NCI-H1417 (cell line): ENCODE data around the gene BCDIN3D.

ENCODE experiments used
- DNase-seq, 3 experiments: peaks; one replicate each; lab custom pipeline; 2025; lab: John Stamatoyannopoulos, UW

BCDIN3D gene

DNA sequence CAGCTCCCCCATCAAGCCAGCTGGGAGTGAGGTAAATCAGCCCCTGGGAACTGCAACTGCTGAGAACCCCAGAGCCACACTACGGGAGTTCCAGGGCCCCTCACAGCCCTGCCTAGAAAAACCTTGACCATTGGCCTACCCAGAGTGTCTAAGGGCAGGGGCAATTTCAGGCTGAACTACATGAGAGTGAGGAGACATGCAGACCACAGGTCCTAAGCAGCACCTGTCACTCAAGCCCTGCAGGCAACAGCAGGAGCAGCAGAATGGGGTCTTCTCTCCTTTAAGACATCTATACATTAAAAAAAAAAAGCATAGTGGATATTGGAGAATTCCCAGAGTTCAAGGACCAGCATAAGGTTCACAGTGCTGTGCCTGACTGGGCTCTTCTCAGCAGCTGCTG is 19.6 kb downstream of the BCDIN3D start:
- DNase-seq = no peak

DNA sequence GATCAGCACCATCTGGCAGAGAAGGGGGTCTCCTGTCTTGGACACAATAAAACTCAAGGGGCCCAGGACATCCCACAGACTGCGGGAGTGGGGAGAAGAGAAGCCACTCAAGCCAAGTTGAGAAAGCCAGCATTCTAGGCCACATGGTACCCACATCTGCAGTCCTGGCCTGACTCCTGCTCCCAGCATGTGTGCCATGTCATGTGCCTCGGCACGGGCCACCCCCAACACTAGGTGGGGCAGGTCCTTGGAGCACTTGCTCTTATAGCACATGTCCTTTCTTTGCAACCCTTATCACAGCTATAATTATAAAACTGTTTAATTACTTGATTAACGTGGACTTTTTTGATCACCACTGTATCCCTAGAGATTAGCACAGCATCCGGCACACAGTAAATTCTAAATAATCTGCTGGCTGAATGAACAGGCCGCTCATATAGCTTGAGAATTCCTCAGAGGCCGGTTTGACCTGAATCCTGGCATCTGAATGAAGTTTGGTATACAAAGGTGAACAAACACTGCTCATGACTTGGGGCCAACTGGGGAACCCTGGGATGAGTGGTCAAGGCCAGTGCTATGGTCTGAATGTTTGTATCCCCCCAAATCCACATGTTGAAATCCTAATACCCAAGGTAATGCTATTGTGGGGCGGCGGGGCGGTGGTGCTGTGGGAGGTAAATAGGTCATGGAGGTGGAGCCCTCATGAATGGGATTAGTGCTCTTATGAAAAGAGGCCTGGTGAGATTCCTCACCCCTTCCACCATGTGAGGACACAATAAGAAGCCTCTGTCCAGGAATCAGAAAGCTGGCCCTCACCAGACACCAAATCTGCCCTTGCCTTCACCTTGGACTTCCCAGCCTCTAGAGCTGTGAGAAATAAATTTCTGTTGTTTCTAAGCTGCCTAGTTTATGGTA is 21.3 kb downstream of the BCDIN3D start:
- DNase-seq = no peak

DNA sequence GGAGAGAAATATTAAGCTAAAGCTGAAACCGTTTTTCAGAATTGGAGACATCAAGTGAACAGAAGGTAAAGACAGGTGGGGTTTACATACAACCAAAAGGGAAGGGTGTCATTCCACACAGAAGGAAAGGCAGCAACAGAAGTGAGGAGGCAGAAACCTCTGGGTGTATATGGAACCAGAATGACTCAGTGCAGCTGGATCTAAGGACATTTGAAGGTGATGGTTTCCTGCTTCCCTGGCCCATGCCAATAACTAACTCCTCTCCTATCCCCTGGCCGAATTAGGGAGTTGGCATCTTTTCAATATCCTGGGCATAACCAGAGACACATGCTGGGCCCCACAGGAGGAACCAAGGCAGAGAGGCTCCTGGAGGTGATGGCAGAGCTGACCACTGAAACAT is 23.1 kb downstream of the BCDIN3D start:
- no peak for DNase-seq

DNA sequence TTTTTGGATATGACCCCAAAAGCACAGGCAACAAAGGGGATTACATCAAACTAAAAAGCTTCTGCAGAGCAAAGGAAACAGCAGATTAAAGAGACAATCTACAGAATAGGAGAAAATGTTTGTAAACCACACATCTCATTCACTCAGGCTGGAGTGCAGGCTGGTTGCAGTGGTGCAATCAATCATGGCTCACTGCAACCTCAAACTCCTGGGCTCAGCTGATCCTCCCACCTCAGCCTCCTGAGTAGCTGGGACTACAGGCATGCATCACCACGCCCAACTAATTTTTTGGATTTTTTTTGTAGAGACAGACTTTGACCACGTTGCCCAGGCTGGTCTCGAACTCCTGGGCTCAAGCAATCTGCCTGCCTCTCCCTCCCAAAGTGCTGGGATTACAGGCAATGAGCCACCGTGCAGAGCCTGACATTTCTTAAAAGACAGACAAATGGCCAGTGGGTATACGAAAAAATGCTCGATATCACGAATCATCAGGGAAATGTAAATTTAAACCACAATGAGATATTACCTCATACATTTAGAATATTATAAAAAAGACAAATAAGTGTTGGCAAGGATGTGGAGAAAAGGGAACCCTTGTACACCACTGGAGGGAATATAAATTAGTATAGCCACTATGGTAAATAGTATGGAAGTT is 24.5 kb downstream of the BCDIN3D start:
- no peak for DNase-seq

DNA sequence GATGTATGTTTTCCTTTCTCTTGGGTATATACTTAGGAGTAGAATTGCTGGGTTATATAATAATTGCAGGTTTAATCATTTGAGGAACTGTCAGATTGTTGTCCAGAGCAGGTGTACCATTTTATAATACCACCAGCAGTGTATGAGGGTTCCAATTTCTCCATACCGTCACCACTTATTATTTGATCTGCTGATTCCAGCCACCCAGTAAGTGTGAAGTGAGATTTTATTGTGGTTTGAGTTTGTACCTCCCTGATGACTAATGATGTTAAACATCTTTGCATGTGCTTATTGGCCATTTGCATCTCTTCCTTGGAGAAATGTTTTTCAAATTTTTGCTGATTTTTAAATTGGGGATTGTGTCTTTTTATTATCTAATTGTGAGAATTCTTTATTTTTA is 29.8 kb downstream of the BCDIN3D start:
- DNase-seq = peak in 1 of 3 experiments; percentile 30

DNA sequence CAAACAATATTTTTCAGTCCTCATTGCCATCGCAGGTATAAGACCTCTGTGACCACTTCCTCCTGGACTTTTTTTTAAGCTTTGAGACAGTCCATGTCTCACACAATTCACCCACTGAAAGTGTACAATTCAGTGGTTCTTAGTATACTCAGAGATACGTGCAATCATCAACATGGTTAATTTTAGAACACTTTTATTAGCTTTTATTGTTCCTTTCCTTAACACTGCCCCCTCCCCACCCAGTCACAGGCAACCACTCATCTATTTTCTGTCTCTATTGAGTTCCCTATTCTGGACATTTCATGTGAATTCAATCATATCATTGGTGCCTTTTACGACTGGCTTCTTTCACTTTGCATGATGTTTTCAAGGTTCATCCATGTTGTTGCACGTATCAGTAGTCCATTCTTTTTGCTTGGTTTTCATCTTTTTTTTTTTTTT is 30.9 kb downstream of the BCDIN3D start:
- DNase-seq = no peak

DNA sequence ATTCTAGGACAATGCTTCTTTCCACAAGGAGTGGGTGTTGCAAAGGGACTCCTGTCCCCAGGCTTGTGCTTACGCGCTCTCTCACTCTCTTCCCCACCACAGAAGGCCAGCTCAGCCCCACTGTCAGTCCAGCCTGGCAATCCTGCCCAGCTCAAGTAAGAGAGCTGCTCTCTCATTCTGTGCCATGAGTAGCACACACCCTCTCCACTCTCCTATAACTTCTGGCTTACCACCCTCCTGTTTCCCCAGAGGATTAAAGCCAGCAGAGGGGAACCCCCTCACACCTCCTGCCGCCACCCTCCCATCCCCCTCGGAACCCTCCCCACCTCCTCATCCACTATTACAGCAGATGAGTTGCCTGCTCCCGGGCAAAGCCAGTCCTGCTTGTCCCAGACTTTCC is 31.8 kb downstream of the BCDIN3D start:
- DNase-seq = no peak

DNA sequence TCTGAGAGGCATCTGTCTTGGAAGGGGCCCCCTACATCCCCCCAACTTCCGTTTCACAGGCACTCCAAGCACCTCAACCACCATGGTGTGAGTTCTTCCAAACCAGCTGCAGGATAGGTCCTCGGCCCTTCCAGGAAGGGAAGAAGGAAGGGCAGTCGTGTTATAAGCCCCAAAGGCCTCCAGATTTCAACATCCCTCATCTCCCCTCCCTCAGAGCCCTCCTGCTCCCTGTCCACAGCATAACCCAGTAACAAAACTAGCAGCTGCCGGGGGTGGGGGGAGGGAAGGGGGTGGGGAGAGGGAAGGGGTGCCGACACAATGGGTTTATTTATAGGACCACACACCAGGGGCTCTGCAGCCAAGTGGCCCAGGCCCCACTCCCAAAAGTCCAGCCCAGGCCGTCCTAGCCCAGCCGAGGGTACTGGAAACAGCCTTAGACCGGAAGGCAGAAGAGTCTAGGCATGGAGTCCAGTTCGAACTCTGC is 33.0 kb downstream of the BCDIN3D start:
- no peak for DNase-seq

DNA sequence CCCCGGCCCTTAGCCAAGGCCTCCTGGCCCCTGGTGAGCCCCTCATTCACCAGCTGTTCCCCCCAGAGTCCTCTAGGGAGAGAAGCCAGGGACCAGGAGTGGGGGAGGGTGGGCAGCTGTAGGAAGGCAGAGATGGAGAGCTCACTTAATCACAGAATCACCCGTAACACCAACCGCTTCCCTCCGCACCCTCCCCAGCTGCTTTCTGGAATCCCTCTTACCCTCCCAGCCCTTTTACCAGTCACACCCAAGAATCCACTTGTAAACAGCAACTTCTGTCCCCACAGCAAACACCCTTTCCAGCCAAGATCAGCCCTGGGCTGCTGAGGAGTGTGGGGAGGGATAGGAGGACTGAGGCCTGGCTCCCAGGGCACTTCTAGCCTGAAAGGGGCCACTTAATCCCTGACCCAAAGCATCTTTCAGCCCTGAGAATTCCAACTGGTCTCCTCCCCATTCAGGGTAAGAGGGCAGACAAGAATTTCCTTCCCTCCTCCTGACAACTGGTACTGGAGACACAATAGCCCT is 33.5 kb downstream of the BCDIN3D start:
- no peak for DNase-seq

DNA sequence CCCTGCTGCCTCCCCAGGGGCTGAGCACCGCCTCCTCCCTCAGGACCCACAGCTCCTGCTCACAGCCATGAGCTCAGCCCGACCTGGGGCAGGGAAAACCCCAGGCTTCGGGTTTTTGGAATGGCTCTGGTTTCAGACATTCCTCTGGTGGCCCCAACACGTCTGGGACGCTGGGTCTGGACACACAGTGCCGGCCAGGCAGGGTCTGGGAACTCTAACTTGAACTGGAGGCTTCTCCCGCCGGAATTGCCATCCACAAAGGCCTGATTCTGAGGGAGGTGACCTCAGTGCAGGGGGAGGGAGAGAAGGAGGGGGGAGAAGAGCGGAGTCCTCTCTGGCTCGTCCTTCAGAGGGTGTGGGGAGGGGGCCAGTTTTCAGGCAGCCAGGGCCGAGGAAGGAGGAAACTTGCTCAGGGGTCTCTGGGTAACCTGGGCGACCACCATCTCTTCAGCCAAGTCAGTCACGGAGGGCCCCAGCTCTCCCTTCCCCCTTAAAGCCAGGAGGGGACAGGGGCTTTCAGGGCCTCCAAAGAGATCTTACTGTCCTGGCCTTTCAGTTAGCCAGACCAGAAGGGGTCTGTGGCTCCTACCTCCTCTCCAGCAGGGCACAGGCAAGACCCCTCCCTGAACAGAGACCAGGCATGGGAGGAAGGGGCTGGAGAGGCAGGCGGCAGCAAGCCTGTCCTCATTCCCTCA is 34.1 kb downstream of the BCDIN3D start:
- DNase-seq = no peak

DNA sequence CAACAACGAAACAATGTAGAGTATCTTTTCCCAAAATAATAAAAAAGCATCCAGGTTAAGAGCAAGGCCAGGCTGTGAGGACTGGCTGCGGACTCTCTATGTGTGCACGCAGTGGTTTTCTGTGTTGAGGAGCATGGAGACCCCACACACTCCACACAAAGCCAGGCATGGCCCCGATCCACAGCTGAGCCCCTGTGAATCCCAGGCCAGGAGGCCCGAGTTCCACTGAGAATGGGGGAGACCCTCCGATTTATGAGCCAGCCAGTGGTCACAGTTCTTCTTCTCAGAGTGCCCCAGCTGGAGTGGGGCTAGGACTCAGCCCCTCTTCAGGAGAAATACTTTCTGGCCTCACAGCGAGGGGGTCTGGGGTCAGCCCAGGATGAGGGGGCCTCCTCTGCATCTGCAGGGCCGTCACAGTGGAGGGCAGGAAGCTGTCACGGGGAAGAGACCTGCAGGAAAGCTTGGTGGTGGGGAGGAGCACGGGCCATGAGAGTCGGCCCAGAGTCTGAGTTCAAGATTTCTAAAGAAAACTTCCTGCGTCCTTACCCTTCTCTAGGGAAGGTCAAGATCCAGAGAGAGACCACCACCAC is 34.8 kb downstream of the BCDIN3D start:
- DNase-seq = no peak

DNA sequence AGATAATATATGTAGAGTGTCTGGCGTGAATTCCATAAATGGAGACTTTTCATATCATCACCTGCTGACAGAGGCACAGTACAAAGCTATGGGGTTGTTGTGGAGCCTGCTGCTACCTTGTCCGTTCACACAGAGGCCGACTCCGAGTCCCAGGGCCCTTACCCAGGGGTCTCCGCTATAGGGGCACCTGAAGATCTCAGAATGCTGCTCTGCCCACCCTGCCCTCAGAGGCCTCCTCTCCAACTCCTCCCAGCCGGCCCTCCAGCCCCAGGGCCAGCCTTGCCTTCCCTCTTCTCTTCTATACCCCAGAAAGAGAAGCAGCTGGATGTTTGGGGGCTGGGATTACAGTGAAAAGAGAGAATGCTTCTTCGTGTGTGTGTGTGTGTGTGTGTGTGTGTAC is 36.0 kb downstream of the BCDIN3D start:
- no peak for DNase-seq

DNA sequence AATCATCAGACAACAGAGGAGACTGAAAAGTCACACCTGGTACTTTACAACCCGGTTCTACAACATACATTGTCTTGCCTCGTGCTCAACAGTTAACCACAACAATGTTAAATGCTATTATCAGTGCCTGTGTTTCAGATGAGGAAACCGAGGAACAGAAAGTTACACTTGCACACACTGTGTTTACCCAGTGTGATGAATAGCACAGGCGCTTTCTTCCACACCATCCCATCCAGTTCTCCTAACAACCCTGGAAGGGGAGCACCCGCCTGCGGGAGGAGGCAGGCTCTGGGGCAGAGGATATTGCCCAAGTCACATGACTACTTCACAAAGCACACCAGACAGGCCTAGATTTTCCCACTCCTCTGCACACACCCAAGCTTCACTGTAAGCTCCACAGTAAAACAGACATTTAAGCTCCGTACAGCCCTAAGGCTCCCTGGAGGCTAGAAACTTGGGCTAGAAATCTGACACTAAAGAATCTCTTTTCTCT is 36.5 kb downstream of the BCDIN3D start:
- no peak for DNase-seq

DNA sequence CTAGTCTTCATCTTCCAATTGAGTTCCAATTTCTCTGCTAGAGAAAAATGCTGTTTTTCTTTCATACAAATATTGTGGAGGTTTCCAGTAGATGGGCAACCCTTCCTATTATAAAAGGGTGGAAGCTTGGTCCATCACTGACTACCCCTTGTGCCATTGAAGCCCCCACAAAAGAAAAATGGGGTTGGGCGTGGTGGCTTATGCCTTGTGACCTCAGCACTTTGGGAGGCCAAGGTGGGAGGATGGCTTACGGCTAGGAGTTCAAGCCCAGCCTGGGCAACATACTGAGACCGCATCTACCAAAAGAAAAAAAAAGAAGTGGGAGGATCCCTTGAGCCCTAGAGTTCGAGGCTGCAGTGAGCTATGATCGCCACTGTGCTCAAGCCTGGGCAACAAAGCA is 37.5 kb downstream of the BCDIN3D start:
- no peak for DNase-seq

DNA sequence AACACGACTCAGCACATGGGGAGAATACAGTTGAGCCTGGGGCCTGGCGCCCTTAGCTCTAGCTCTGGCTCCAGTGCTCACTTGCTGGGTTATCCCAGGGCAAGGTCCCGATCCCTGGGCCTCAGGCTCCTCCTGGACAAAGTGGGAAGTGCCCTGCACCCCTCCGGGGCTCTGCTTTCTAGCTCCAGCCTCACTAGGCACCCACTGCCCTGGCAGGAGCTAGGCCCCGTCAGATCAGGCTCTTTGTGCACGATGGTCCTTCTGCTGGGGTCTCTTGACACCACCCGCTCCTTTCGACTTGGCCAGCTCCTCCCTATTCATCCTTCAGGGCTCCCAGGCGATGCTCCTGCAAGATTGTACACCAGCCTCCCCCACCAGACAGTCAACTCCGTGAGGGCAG is 38.1 kb downstream of the BCDIN3D start:
- no peak for DNase-seq

DNA sequence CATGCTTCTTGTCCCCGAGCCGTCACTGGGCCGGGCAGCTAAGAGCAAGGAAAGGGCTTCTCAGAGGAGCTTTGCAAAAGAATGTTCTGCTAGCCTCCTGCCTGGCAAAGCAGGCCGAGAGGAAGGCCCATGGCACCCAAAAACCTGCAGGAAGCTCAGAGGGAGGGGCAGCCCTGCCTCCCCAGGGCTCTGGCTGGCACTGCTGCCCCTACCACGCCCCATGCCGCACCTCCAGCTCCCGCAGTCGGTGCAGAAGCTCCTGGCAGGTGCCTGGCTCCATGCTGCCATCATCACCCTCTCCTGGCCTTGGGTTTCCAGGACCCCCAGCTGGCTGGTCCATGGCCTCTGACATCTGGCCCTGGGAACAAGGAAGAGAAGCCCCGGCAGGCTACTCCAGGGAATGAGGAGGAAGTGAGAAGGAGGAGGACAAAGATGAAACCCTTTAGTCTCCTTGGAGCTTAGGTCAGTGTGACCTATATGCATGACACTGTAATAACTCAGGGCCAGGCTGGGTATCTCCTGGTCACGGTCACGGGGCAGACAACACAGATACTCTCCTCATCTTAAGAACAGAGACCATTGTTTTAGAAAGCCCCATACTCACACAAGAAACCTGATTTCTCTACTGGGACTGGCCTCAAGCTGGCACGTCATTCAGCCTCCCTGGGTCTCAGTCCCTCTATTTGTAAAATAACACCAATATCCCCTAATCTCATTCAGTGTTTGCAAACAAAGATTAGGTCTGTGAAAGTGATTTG is 39.0 kb downstream of the BCDIN3D start:
- no peak for DNase-seq

DNA sequence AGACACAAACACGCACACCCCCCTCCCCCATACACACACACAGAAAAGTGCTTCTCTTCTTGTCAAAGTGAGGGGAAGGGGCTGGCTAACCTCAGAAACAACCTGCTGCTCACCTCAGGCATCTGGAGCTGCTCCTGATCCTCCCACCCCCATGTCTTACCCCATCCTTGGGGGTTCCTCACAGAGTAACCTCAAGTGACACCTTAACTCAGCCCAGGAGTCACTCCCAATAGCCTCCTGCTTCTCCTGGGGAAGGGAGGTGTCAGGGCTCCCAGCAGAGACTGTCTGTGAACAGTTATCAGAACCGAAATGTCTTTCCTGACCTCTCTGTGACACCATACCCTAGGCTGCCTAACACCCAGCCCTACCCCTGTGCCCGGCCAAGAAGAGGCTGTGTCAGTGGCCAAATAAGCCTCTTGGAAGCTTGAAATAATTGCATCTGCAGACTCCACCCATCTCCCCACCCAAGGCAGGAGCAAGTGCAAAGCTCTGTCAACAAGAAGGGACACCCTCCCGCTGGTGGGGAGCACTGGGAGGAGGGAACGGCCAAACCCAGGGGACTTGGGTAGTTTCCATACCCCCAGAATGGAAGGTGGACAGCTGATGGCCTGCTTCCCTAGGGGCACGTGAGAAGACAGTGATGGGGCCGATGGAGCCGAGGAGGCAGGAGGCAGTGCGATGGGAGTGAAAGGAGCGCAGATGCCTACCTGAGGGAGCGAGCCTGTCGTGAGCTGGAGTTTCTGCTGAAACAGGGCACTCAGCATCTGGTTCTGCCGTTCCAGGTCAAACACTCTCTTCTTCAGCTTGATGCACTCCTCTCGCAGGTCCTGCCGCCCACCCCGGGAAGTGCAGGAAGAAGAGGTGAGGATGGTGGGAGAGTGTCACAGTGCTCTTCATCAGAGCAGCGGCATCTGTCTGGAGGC is 41.5 kb downstream of the BCDIN3D start:
- no peak for DNase-seq

DNA sequence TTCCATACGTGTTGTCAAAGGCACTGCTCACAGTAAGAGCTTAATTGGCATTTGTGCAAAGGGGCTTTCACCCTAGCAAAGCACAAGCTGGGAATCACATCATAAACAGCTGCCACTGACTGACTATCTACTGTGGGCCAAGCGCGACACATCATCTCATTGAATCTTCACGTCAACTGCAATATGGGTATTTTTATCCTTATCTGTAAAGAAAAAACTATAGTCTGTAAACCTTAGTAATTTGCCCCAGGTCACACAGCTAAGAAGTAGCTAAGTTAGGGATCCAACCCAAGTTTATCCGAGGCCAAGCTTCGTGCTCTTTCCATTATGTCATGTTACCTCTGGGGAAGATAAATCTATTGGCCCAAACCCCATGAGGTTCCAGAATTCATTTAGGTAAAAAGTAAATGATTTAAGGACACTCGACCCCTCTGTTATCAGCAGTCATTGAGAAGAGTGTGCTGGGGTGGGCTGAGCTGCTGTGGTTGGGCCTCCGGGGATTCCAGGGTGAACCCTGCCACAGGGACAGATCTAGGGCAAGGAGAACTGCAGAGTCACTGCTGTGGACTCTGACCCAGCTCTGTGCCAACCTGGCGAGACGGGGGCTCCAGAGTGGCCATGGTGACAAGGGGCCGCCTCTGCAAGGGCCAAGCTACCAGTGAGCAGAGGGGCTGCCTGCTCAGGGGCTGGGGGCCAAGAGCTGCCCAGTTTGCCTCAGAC is 42.3 kb downstream of the BCDIN3D start:
- no peak for DNase-seq

DNA sequence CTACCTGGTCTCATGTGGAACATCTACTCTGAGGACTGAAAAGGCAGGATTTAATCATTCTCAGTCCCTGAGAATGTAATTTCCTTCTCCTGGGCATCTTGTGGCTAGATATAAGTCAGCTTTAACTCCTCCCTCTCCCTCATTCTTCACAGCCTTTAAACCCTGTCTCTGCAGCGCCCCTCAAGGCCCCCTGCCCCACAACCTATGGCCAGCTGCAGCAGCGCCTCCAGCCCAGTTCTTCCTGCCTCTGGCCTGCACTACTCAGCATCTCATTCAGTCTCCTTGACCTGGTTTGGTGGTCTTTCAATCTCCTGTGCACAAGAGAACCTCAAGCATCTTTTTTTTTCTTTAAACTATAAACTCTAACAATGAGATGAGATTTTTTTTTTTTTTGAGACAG is 44.0 kb downstream of the BCDIN3D start:
- DNase-seq = no peak
